Activated CD8-positive, alpha-beta memory T cell treated with anti-CD3 and anti-CD28 coated beads for 24 hours (primary cell): ENCODE data around the gene FHIP2A.
"Not testable (repeated sequence)": the region's sequence is repeated elsewhere in the genome, so short reads cannot be mapped to it uniquely, and the experiment has no call there.

ENCODE experiments used
- DNase-seq: peaks from one replicate; pipeline ENCODE4 v3.0.0-alpha.2; 2020

The FHIP2A gene

GRCh38 chr10:114821293-114821914 is at the start of gene FHIP2A:
Gene FHIP2A, plus strand, starts transcription at chr10:114821780. Its CDS starts 299 bp downstream, at chr10:114822079.
- peak; percentile 95 for DNase-seq

- no peak for DNase-seq
These were observed 48.9 kb upstream of the FHIP2A start for GRCh38 chr10:114772496-114773196.

- DNase-seq = no peak
These were observed 48.4 kb upstream of the FHIP2A start for GRCh38 chr10:114773197-114773532.

- DNase-seq = not testable (repeated sequence)
These were observed 46.5 kb upstream of the FHIP2A start for GRCh38 chr10:114775082-114775481.

- no peak for DNase-seq
These were observed 44.2 kb upstream of the FHIP2A start for GRCh38 chr10:114777415-114777814.

- no peak for DNase-seq
These were observed 41.6 kb upstream of the FHIP2A start for GRCh38 chr10:114779803-114780576.

GRCh38 chr10:114780577-114781184 is 40.9 kb upstream of the FHIP2A start:
- no peak for DNase-seq

- DNase-seq = no peak
These were observed 38.9 kb upstream of the FHIP2A start for GRCh38 chr10:114782666-114783065.

GRCh38 chr10:114783686-114784085 is 37.9 kb upstream of the FHIP2A start:
- DNase-seq = no peak

- DNase-seq = not testable (repeated sequence)
These were observed 35.1 kb upstream of the FHIP2A start for GRCh38 chr10:114786492-114786891.

GRCh38 chr10:114787131-114787530 is 34.4 kb upstream of the FHIP2A start:
- not testable (repeated sequence) for DNase-seq

- DNase-seq = no peak
These were observed 29.8 kb upstream of the FHIP2A start for GRCh38 chr10:114791768-114792167.

- no peak for DNase-seq
These were observed 26.5 kb upstream of the FHIP2A start for GRCh38 chr10:114795039-114795438.

- DNase-seq = no peak
These were observed 21.2 kb upstream of the FHIP2A start for GRCh38 chr10:114800361-114800760.

- DNase-seq = no peak
These were observed 20.2 kb upstream of the FHIP2A start for GRCh38 chr10:114801411-114801813.

GRCh38 chr10:114802177-114802576 is 19.4 kb upstream of the FHIP2A start:
- DNase-seq = no peak

GRCh38 chr10:114806562-114807391 is 14.8 kb upstream of the FHIP2A start:
- no peak for DNase-seq

- DNase-seq = no peak
These were observed 12.6 kb upstream of the FHIP2A start for GRCh38 chr10:114808982-114809381.

- no peak for DNase-seq
These were observed 10.7 kb upstream of the FHIP2A start for GRCh38 chr10:114810926-114811325.

GRCh38 chr10:114811862-114812261 is 9.7 kb upstream of the FHIP2A start:
- DNase-seq = no peak

GRCh38 chr10:114815791-114816190 is 5.8 kb upstream of the FHIP2A start:
- DNase-seq = no peak

- no peak for DNase-seq
These were observed 5.3 kb upstream of the FHIP2A start for GRCh38 chr10:114816308-114816707.

GRCh38 chr10:114819322-114819721 is 2.3 kb upstream of the FHIP2A start:
- DNase-seq = no peak
